Muscle of leg (tissue), 11 donors: Measurements from ENCODE around the gene ZCCHC24. TPM values are rescaled to one million over a fixed set of nuclear protein-coding genes. Genes with fewer than 3 reads are reported as not detected.
"Not testable (repeated sequence)": the region's sequence is repeated elsewhere in the genome, so short reads cannot be mapped to it uniquely, and the experiment has no call there.

Source experiments
- DNase-seq: peaks from one replicate; pipeline ENCODE4 v3.0.0; 2013
- H3K27ac ChIP-seq: one replicate; pipeline ENCODE4 v1.5.1; 2013; ENCODE audit warnings: mild to moderate bottlenecking, low read length, control low read depth
- H3K27me3 ChIP-seq: one replicate; pipeline ENCODE4 v1.6.1; 2013; ENCODE audit warnings: low read length; ENCODE audit not compliant: control insufficient read depth, insufficient read depth
- H3K36me3 ChIP-seq: one replicate; pipeline ENCODE4 v1.6.1; 2013; ENCODE audit warnings: low read length; ENCODE audit not compliant: control insufficient read depth, insufficient read depth
- H3K4me1 ChIP-seq: one replicate; pipeline ENCODE4 v1.6.1; 2013; ENCODE audit warnings: low read length; ENCODE audit not compliant: control insufficient read depth, insufficient read depth
- H3K4me3 ChIP-seq: one replicate; pipeline ENCODE4 v1.5.1; 2013; ENCODE audit warnings: low read length, control low read depth
- H3K9me3 ChIP-seq: replicated peaks from 2 replicates; pipeline ENCODE4 v1.6.1; 2013; ENCODE audit warnings: low read depth, low read length; ENCODE audit not compliant: control insufficient read depth
- whole genome bisulfite sequencing: methylation state at CpG from one replicate; pipeline ENCODE4 v1.1.5; 2013; ENCODE audit warnings: missing lambda C conversion rate; ENCODE audit not compliant: insufficient coverage; 5-methylcytosine and 5-hydroxymethylcytosine counted together
- polyA plus RNA-seq, 8 donors: library from polyadenylated mRNA; unstranded; fragments of 120-200 nt; gene quantifications; one replicate each; pipeline versions ENCODE4 v1.2.1 to v1.2.3, GENCODE V29; 2013; ENCODE audit warnings: inconsistent platforms in 1 of 8, low replicate concordance in 1 of 8; ENCODE audit not compliant: insufficient read length in 8 of 8, insufficient read depth in 1 of 8
- total RNA-seq: library from RNA; stranded (reverse); fragments of 120-200 nt; gene quantifications from one replicate; pipeline ENCODE4 v1.2.4, GENCODE V29; 2013

ZCCHC24 gene
- total and polyA plus RNA-seq, 9 donors = 25.0 to 65.5 (median 54.7) TPM

GRCh38 chr10:79340646-79341244, 104.7 kb downstream of the ZCCHC24 start:
- H3K4me3 ChIP-seq = no peak overlapping the region
- no peaks in the 10 kb centered on the region for H3K9me3 ChIP-seq
- no peaks in the 10 kb centered on the region for H3K36me3 ChIP-seq
- no peak for DNase-seq
- 78% methylated on average over 5 of the region's 5 CpGs for WGBS
- no peak overlapping the region for H3K27ac ChIP-seq
- H3K27me3 ChIP-seq = peaks cover 4% of the 10 kb centered on the region
- H3K4me1 ChIP-seq = peaks cover under 1% of the 10 kb centered on the region

DNA sequence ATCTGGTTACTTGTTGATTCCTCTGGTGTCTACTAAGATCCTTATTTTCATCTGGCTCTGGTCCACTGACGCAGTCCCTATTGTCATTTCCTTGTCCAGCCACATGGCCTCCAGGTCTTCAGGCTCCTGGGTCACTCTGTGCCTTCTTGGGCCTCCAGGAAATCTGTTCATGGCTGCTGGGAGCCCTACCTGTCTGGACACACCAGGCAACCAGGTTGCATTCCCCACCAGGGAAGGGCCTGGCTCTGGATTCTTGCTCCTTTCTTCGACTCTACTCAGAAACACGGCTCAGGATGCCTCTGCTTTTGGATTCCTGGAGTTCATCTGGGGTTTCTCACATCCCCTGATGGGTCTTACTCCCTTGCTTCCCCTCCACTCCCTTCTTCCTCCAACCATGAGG, 106.2 kb downstream of the ZCCHC24 start:
- peaks cover 4% of the 10 kb centered on the region for H3K27me3 ChIP-seq
- H3K27ac ChIP-seq = no peak overlapping the region
- no peaks in the 10 kb centered on the region for H3K9me3 ChIP-seq
- no peak for DNase-seq
- H3K36me3 ChIP-seq = no peaks in the 10 kb centered on the region
- no peak overlapping the region for H3K4me3 ChIP-seq
- H3K4me1 ChIP-seq = peaks cover 9% of the 10 kb centered on the region
- 80% methylated on average over 3 of the region's 3 CpGs for WGBS

- not testable (repeated sequence) for H3K4me3 ChIP-seq, H3K36me3 ChIP-seq, H3K9me3 ChIP-seq, H3K4me1 ChIP-seq, H3K27ac ChIP-seq, H3K27me3 ChIP-seq, DNase-seq
- 86% methylated on average over 1 of the region's 11 CpGs for WGBS
Measured at GRCh38 chr10:79337783-79338469, 107.5 kb downstream of the ZCCHC24 start.

DNA sequence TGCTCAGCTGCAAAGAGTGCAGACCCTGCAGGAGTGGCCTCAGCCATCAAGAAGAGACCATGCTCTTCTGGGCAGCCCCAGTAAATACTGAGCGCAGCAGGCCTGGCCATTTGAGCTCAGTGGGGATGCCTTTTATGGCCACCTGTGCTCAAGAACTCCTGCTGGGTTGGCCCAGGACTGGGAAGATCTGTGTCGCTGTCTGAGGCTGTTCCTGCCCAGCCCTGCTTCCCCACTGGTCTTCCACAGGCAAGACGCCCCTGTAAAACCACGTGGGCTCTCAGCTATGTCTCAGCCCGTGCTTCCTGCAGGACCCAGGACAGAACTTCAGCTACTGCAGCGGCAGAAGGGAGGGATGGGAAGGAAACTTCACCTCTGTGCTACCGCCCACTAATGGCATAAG, 108.7 kb downstream of the ZCCHC24 start:
- WGBS = 11% methylated on average over 3 of the region's 7 CpGs
- H3K27me3 ChIP-seq = peaks cover 2% of the 10 kb centered on the region
- no peak overlapping the region for H3K27ac ChIP-seq
- no peak overlapping the region for H3K4me3 ChIP-seq
- no peaks in the 10 kb centered on the region for H3K36me3 ChIP-seq
- H3K9me3 ChIP-seq = peaks cover 2% of the 10 kb centered on the region
- peaks cover 9% of the 10 kb centered on the region for H3K4me1 ChIP-seq
- no peak for DNase-seq

GRCh38 chr10:79336276-79336675, 109.1 kb downstream of the ZCCHC24 start:
- no peaks in the 10 kb centered on the region for H3K36me3 ChIP-seq
- no peak overlapping the region for H3K27ac ChIP-seq
- H3K4me3 ChIP-seq = no peak overlapping the region
- WGBS = 82% methylated on average over 3 of the region's 3 CpGs
- peaks cover 2% of the 10 kb centered on the region for H3K27me3 ChIP-seq
- peaks cover 9% of the 10 kb centered on the region for H3K4me1 ChIP-seq
- peaks cover 2% of the 10 kb centered on the region for H3K9me3 ChIP-seq
- DNase-seq = no peak

- WGBS = 86% methylated on average over 9 of the region's 13 CpGs
- peak; percentile 46 for DNase-seq
- peaks cover 2% of the 10 kb centered on the region for H3K9me3 ChIP-seq
- H3K4me3 ChIP-seq = no peak overlapping the region
- H3K36me3 ChIP-seq = no peaks in the 10 kb centered on the region
- H3K27ac ChIP-seq = no peak overlapping the region
- peaks cover 9% of the 10 kb centered on the region for H3K4me1 ChIP-seq
- H3K27me3 ChIP-seq = peaks cover 2% of the 10 kb centered on the region
Measured at GRCh38 chr10:79335470-79336235, 109.8 kb downstream of the ZCCHC24 start.

GRCh38 chr10:79335094-79335469, 110.3 kb downstream of the ZCCHC24 start:
- no peak overlapping the region for H3K4me3 ChIP-seq
- no peaks in the 10 kb centered on the region for H3K36me3 ChIP-seq
- H3K27me3 ChIP-seq = peaks cover 2% of the 10 kb centered on the region
- peaks cover 2% of the 10 kb centered on the region for H3K9me3 ChIP-seq
- no peak for DNase-seq
- whole genome bisulfite sequencing = 67% methylated on average over 1 of the region's 2 CpGs
- H3K27ac ChIP-seq = no peak overlapping the region
- H3K4me1 ChIP-seq = peaks cover 9% of the 10 kb centered on the region

DNA sequence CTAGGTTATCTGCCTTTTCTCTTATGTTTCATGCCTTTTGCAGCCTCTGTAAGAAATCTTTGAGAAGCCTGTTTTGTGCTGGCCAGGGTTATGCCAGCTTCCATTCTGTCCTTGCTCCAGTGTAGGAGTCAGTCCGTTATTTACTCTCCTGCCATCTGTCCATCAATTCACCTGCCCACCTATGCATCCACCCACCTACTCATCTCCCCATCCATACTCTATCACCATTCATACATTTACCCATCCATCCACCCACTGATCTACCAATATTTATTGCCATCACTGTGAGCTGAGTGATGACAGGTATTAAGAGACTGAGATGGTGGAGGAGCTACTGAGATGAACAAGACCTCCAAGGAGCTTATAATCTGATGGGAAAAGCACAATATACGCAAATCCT, 110.9 kb downstream of the ZCCHC24 start:
- WGBS = 80% methylated on average over 1 of the region's 2 CpGs

DNA sequence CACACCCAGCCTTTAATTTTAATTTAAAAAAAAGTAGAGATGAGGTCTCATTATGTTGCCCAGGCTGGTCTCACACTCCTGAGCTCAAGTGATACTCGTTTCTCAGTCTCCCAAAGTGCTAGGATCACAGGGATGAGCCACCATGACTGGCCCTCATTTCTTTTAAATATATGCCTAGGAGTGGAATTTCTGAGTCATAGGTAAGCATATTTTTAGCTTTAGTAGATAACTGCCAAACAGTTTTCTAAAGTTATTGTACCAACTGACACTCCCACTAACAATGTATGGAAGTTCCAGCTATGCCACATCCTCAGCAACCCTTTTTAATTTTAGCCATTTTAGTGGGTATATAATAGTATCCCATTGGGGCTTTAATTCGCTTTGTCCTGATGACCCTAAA, 111.9 kb downstream of the ZCCHC24 start:
- no peak overlapping the region for H3K27ac ChIP-seq
- peaks cover 9% of the 10 kb centered on the region for H3K4me1 ChIP-seq
- H3K4me3 ChIP-seq = no peak overlapping the region
- DNase-seq = no peak
- peaks cover 2% of the 10 kb centered on the region for H3K9me3 ChIP-seq
- H3K27me3 ChIP-seq = peaks cover 2% of the 10 kb centered on the region
- no CpG with 5 or more reads among the region's 2 CpGs for WGBS
- no peaks in the 10 kb centered on the region for H3K36me3 ChIP-seq

More for the DNA sequence above, 110.9 kb downstream of the ZCCHC24 start:
- H3K27ac ChIP-seq = no peak overlapping the region
- DNase-seq = no peak
- H3K36me3 ChIP-seq = no peaks in the 10 kb centered on the region
- peaks cover 9% of the 10 kb centered on the region for H3K4me1 ChIP-seq
- no peak overlapping the region for H3K4me3 ChIP-seq
- peaks cover 2% of the 10 kb centered on the region for H3K9me3 ChIP-seq
- peaks cover 2% of the 10 kb centered on the region for H3K27me3 ChIP-seq

DNA sequence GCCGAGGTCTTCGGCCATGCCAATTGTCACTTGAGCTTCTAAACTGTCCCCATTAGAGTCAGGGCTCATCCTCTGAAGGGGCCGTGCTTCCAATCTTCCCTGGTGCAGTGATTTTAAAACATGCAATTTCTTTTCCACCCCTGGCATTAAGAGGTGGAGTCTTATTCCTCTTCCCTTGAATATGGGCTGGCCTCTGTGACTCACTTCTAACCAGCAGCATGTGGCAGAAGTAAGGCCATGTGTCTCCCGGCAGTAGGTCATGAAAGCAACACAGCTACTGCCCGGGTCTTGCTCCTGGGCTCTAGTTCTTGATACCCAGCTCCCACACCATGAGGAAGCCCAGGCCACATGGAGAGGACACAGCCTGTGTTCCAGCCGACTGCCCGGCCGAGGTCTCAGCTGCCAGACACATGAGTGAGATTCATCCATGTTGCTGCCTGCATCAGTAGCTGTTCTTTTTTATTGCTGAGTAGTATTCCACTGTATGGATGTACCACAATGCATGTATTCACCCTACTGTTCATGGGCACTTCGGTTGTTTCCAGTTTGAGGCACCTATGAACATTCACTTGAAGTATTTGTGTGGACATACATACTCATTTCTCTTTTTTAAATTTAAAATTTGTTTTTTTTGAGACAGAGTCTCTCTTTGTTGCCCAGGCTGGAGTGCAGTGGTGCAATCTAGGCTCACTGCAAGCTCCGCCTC, 112.7 kb downstream of the ZCCHC24 start:
- H3K4me1 ChIP-seq, H3K27ac ChIP-seq: not testable (repeated sequence)
- WGBS = 100% methylated on average over 1 of the region's 10 CpGs

More for the DNA sequence above, 112.7 kb downstream of the ZCCHC24 start:
- H3K9me3 ChIP-seq, H3K4me3 ChIP-seq, DNase-seq, H3K36me3 ChIP-seq, H3K27me3 ChIP-seq: not testable (repeated sequence)
